H1 (cell line): ENCODE data around the gene RFPL1. TPM values are rescaled to one million over a fixed set of nuclear protein-coding genes. Genes with fewer than 3 reads are reported as not detected.
A peak's percentile ranks its signal among the peaks of the same experiment; 100 is the strongest.

Source experiments
- CTCF ChIA-PET: fragments of 300-600 bp; sonication (Branson Sonifier 250); formaldehyde crosslinking; loops from one replicate; lab custom pipeline; 2021; ENCODE audit not compliant: partially characterized antibody; lab: Charles Lee
- POLR2A ChIA-PET: fragments of 300-600 bp; sonication (Branson Sonifier 250); formaldehyde crosslinking; loops from one replicate; lab custom pipeline; 2021; ENCODE audit warnings: inconsistent platforms; ENCODE audit not compliant: partially characterized antibody; lab: Charles Lee
- DNase-seq, 2 experiments: peaks; one replicate each; pipeline versions ENCODE4 v3.0.0 to v3.0.0-alpha.2; 2010 to 2022; ENCODE audit warnings: low spot score in 2 of 2, low read depth in 1 of 2, mixed read lengths in 1 of 2
- FAIRE-seq: peaks from 2 replicates; lab custom pipeline; 2011; peaks lifted over from hg19 to GRCh38; lab: Jason Lieb, UNC
- H2AFZ ChIP-seq: 2 replicates; pipeline ENCODE4 v1.8.1; 2012; ENCODE audit warnings: low read length, inconsistent platforms
- H2AK5ac ChIP-seq: 2 replicates; pipeline ENCODE4 v1.6.1; 2013; ENCODE audit warnings: low read depth, low read length
- H2BK120ac ChIP-seq: replicated peaks from 2 replicates; pipeline ENCODE3; 2013; ENCODE audit warnings: low read depth, low read length, inconsistent platforms
- H2BK12ac ChIP-seq: 2 replicates; pipeline ENCODE4 v1.6.1; 2013; ENCODE audit warnings: low read depth, low read length
- H2BK15ac ChIP-seq: 2 replicates; pipeline ENCODE4 v1.6.1; 2013; ENCODE audit warnings: low read length
- H2BK20ac ChIP-seq: 2 replicates; pipeline ENCODE4 v1.6.1; 2013; ENCODE audit warnings: low read length
- H2BK5ac ChIP-seq: 2 replicates; pipeline ENCODE4 v1.6.1; 2013; ENCODE audit warnings: low read depth, low read length
- H3K14ac ChIP-seq: 2 replicates; pipeline ENCODE4 v1.6.1; 2013; ENCODE audit warnings: inconsistent platforms; ENCODE audit not compliant: insufficient read length
- H3K18ac ChIP-seq: 2 replicates; pipeline ENCODE4 v1.6.1; 2013; ENCODE audit warnings: low read length; ENCODE audit errors: extremely low read depth
- H3K23ac ChIP-seq: 2 replicates; pipeline ENCODE4 v1.6.1; 2013; ENCODE audit warnings: inconsistent platforms; ENCODE audit not compliant: insufficient read length
- H3K23me2 ChIP-seq: 2 replicates; pipeline ENCODE4 v1.6.1; 2013; ENCODE audit warnings: low read depth, low read length
- H3K27ac ChIP-seq: 2 replicates; pipeline ENCODE4 v1.6.1; 2011; ENCODE audit warnings: low read depth, low read length, inconsistent platforms
- H3K27me3 ChIP-seq, 4 experiments: replicated peaks in 1 of 4; 1 replicate in 1 of 4; 2 replicates in 3 of 4; pipeline versions ENCODE4 v1.6.1 to v1.8.1; 2011 to 2013; ENCODE audit warnings: low read length in 3 of 4, mild to moderate bottlenecking in 3 of 4, inconsistent platforms in 2 of 4, mixed read lengths in 2 of 4, moderate library complexity in 1 of 4; ENCODE audit not compliant: control insufficient read depth in 3 of 4, insufficient read depth in 3 of 4; ENCODE audit errors: extremely low read depth in 1 of 4
- H3K36me3 ChIP-seq, 4 experiments: 2 replicates each; pipeline versions ENCODE4 v1.6.1 to v1.8.1; 2011 to 2013; ENCODE audit warnings: mild to moderate bottlenecking in 4 of 4, low read length in 3 of 4, moderate library complexity in 2 of 4, control low read depth in 1 of 4, inconsistent platforms in 1 of 4; ENCODE audit not compliant: insufficient read depth in 4 of 4, control insufficient read depth in 2 of 4
- H3K4ac ChIP-seq: replicated peaks from 2 replicates; pipeline ENCODE3; 2013; ENCODE audit warnings: low read length, low read depth, mixed read lengths, inconsistent platforms; ENCODE audit not compliant: insufficient read length
- H3K4me1 ChIP-seq, 4 experiments: replicated peaks in 1 of 4; 1 replicate in 1 of 4; 2 replicates in 3 of 4; pipeline versions ENCODE4 v1.6.1 to v1.8.1; 2011 to 2013; ENCODE audit warnings: low read length in 3 of 4, inconsistent platforms in 2 of 4, mixed read lengths in 1 of 4; ENCODE audit not compliant: insufficient read depth in 4 of 4, control insufficient read depth in 3 of 4
- H3K4me2 ChIP-seq, 2 experiments: 2 replicates each; pipeline versions ENCODE4 v1.6.1 to v1.8.1; 2011 to 2013; ENCODE audit warnings: low read depth in 2 of 2, low read length in 2 of 2, control low read depth in 1 of 2, inconsistent platforms in 1 of 2, mild to moderate bottlenecking in 1 of 2; ENCODE audit not compliant: insufficient read depth in 1 of 2
- H3K4me3 ChIP-seq, 4 experiments: fragments of 200-600, 300-600 bp in 1 of 4; sonication (generic), shearing (Covaris generic), sonication (Bioruptor Twin) in 1 of 4; 2 replicates each; pipeline versions ENCODE4 v1.5.1 to v1.8.1; 2011 to 2016; ENCODE audit warnings: low read length in 4 of 4, low read depth in 3 of 4, control low read depth in 2 of 4, inconsistent platforms in 2 of 4, mild to moderate bottlenecking in 2 of 4, mixed read lengths in 1 of 4, moderate library complexity in 1 of 4; ENCODE audit not compliant: insufficient read depth in 2 of 4; ENCODE audit errors: extremely low read depth in 1 of 4
- H3K56ac ChIP-seq: replicated peaks from 2 replicates; pipeline ENCODE3; 2013; ENCODE audit warnings: low read depth, mild to moderate bottlenecking, mixed read lengths, low read length, inconsistent platforms; ENCODE audit not compliant: insufficient read length
- H3K79me1 ChIP-seq: 2 replicates; pipeline ENCODE4 v1.6.1; 2013; ENCODE audit warnings: low read depth, low read length, control low read depth
- H3K79me2 ChIP-seq, 2 experiments: 2 replicates each; pipeline versions ENCODE4 v1.6.1 to v1.8.1; 2012 to 2013; ENCODE audit warnings: low read length in 2 of 2, mild to moderate bottlenecking in 2 of 2, inconsistent platforms in 1 of 2; ENCODE audit not compliant: insufficient read depth in 2 of 2, control insufficient read depth in 1 of 2
- H3K9ac ChIP-seq, 4 experiments: replicated peaks in 1 of 4; 1 replicate in 1 of 4; 2 replicates in 3 of 4; pipeline versions ENCODE4 v1.6.1 to v1.8.1; 2011 to 2013; ENCODE audit warnings: low read depth in 3 of 4, low read length in 3 of 4, control low read depth in 2 of 4, mild to moderate bottlenecking in 2 of 4, moderate library complexity in 2 of 4, inconsistent platforms in 1 of 4; ENCODE audit errors: extremely low read depth in 1 of 4
- H3K9me3 ChIP-seq, 2 experiments: 2 replicates each; pipeline versions ENCODE4 v1.6.1 to v1.8.1; 2012 to 2013; ENCODE audit warnings: mild to moderate bottlenecking in 2 of 2, moderate library complexity in 2 of 2, control low read depth in 1 of 2, inconsistent platforms in 1 of 2, low read depth in 1 of 2, low read length in 1 of 2, mixed read lengths in 1 of 2; ENCODE audit not compliant: insufficient read depth in 2 of 2
- H4K20me1 ChIP-seq, 2 experiments: replicated peaks in 1 of 2; 2 replicates each; pipeline versions ENCODE3 to v1.8.1; 2011 to 2013; ENCODE audit warnings: inconsistent platforms in 2 of 2, low read length in 2 of 2, mild to moderate bottlenecking in 1 of 2; ENCODE audit not compliant: insufficient read depth in 2 of 2, control insufficient read depth in 1 of 2
- H4K5ac ChIP-seq: 2 replicates; pipeline ENCODE4 v1.6.1; 2013; ENCODE audit warnings: low read length, low read depth, mixed read lengths, inconsistent platforms; ENCODE audit not compliant: insufficient read length
- H4K8ac ChIP-seq: 2 replicates; pipeline ENCODE4 v1.8.0; 2013; ENCODE audit warnings: mild to moderate bottlenecking, moderate library complexity, low read length, inconsistent platforms; ENCODE audit not compliant: insufficient read depth; ENCODE audit errors: extremely low read depth
- H4K91ac ChIP-seq: replicated peaks from 2 replicates; pipeline ENCODE3; 2013; ENCODE audit warnings: low read length, mixed read lengths, inconsistent platforms; ENCODE audit not compliant: insufficient read length
- ASH2L ChIP-seq: fragments of 200-600, 300-600 bp; sonication (generic); IDR thresholded peaks from one replicate; pipeline ENCODE4 v1.7.1; 2017; ENCODE audit warnings: low read length
- BACH1 ChIP-seq: IDR thresholded peaks from 2 replicates; pipeline ENCODE4 v1.6.1; 2012; ENCODE audit warnings: low read length, improper control_type of control experiment
- CHD1 ChIP-seq: IDR thresholded peaks from 2 replicates; pipeline ENCODE4 v1.6.1; 2012; ENCODE audit warnings: low read depth, low read length, improper control_type of control experiment
- FOSL1 ChIP-seq: IDR thresholded peaks from 2 replicates; pipeline ENCODE4 v1.6.1; 2011; ENCODE audit warnings: mild to moderate bottlenecking, low read depth, low read length, moderate library complexity; ENCODE audit not compliant: insufficient read depth
- POLR2AphosphoS5 ChIP-seq: IDR thresholded peaks from 2 replicates; pipeline ENCODE4 v1.6.1; 2011; ENCODE audit warnings: low read depth, low read length
- RAD21 ChIP-seq, 2 experiments: IDR thresholded peaks in 1 of 2; conservative IDR thresholded peaks in 1 of 2; 2 replicates each; pipeline ENCODE4 v1.6.1; 2011; ENCODE audit warnings: low read depth in 2 of 2, low read length in 2 of 2, improper control_type of control experiment in 1 of 2, inconsistent platforms in 1 of 2, mild to moderate bottlenecking in 1 of 2, moderate library complexity in 1 of 2
- TBP ChIP-seq: IDR thresholded peaks from 2 replicates; pipeline ENCODE4 v1.6.1; 2011; ENCODE audit warnings: low read depth, low read length, improper control_type of control experiment
- TEAD4 ChIP-seq: IDR thresholded peaks from 2 replicates; pipeline ENCODE4 v1.6.1; 2012; ENCODE audit warnings: low read depth, low read length, inconsistent platforms, mixed read lengths
- YY1 ChIP-seq: IDR thresholded peaks from 2 replicates; pipeline ENCODE4 v1.6.1; 2011; ENCODE audit warnings: low read depth, mild to moderate bottlenecking, low read length
- WGBS, 2 experiments: shearing (Covaris generic) in 1 of 2; methylation state at CpG; one replicate each; pipeline versions ENCODE4 v1.1.6 to v1.1.7; 2013 to 2015; ENCODE audit warnings: low lambda C conversion rate in 2 of 2, mixed read lengths in 2 of 2, inconsistent platforms in 1 of 2, low coverage in 1 of 2, missing lambda C conversion rate in 1 of 2; ENCODE audit not compliant: insufficient replicate concordance in 2 of 2, insufficient coverage in 1 of 2, insufficient read length in 1 of 2; ENCODE audit errors: extremely low coverage in 1 of 2, missing lambda C conversion rate in 1 of 2; 5-methylcytosine and 5-hydroxymethylcytosine counted together
- polyA plus RNA-seq, 7 experiments: library from polyadenylated mRNA; depleted of rRNA in 3 of 7; stranded (reverse) in 5 of 7; unstranded in 2 of 7; fragments of >200 nt in 5 of 7; fragments of 200-250 nt in 2 of 7; gene quantifications; 1 replicate in 5 of 7; 2 replicates in 1 of 7; 4 replicates in 1 of 7; pipeline versions ENCODE4 v1.2.1 to v1.2.3, GENCODE V29; 2011 to 2013; ENCODE audit warnings: missing spikeins in 2 of 7, mixed read lengths in 2 of 7
- total RNA-seq: library from RNA; stranded (reverse); fragmentation: NEBNext Ultra II Directional; extraction: Animal tissue kit (Norgen Biotek cat#: 25700); gene quantifications from 2 replicates; pipeline ENCODE4 v1.2.1, GENCODE V29; 2021
- TF ChIP-seq, protein P1 (sequence below), 3 experiments: IDR thresholded peaks; 1 replicate in 2 of 3; 2 replicates in 1 of 3; pipeline versions ENCODE4 v1.5.1 to v1.6.1; 2011; ENCODE audit warnings: low read length in 3 of 3, mild to moderate bottlenecking in 3 of 3, inconsistent platforms in 2 of 3, low read depth in 1 of 3, moderate library complexity in 1 of 3; ENCODE audit not compliant: insufficient read depth in 1 of 3; ENCODE audit errors: control extremely low read depth in 1 of 3

Gene RFPL1
- total and polyA plus RNA-seq, 2 of the 8 experiments (the other 6 are each of a cell fraction or from before 2014, with no cell fraction given), result not detected

- ChIA-PET POLR2A (interaction anchor here (1.0 to 1.2 kb wide), 2 partner anchors 85 to 87 kb away, joined by 3 read pairs; partner anchors contain the start of gene NEFH), CTCF (interaction anchor here (0.8 to 6.1 kb wide), 18 partner anchors 11 to 154 kb away, joined by 3 to 47 read pairs (median 4); no protein-coding TSS in a partner anchor)
- Histone ChIP-seq H3K9me3 (no peaks in the 10 kb centered on the region), H3K79me1 (no peaks in the 10 kb centered on the region), H3K4me2 (no peak overlapping the region), H2AFZ (peak overlapping the region; percentile 81; the same call in 1 of the 2 replicates), H3K18ac (no peak overlapping the region), H2BK12ac (0 out of 2 replicates have a peak overlapping the region, but pooled peaks have one; percentile 11), H2AK5ac (no peak overlapping the region), H2BK120ac (no peak overlapping the region), H3K79me2 (no peaks in the 10 kb centered on the region), H3K27me3 (no peaks in the 10 kb centered on the region), H3K56ac (no peak overlapping the region), H3K27ac (no peak overlapping the region), H3K4me3 (no peak overlapping the region), H3K23ac (no peak overlapping the region), H4K5ac (no peak overlapping the region), H2BK15ac (no peak overlapping the region), H3K9ac (no peak overlapping the region), H3K4ac (no peak overlapping the region), H3K23me2 (no peaks in the 10 kb centered on the region), H4K20me1 (no peaks in the 10 kb centered on the region), H3K14ac (no peak overlapping the region), H4K8ac (no peak overlapping the region), H2BK20ac (no peak overlapping the region), H3K36me3 (no peaks in the 10 kb centered on the region), H2BK5ac (0 out of 2 replicates have a peak overlapping the region, but pooled peaks have one; percentile 27), H3K4me1 (no peaks in the 10 kb centered on the region), H4K91ac (no peak overlapping the region)
- peak; percentile 89 for FAIRE-seq
- 17% methylated on average over 10 of the region's 10 CpGs; no CpG with 5 or more reads in 1 of the 2 experiments for WGBS, 2 experiments
- peak; percentile 36 to 75 for DNase-seq
- no peak for TF ChIP-seq TEAD4
- TF ChIP-seq TBP, result no peak
- TF ChIP-seq ASH2L, result no peak
- TF ChIP-seq YY1, result 0 out of 2 replicates have a peak, but pooled peaks have one; percentile 33
- TF ChIP-seq, protein P1, sequence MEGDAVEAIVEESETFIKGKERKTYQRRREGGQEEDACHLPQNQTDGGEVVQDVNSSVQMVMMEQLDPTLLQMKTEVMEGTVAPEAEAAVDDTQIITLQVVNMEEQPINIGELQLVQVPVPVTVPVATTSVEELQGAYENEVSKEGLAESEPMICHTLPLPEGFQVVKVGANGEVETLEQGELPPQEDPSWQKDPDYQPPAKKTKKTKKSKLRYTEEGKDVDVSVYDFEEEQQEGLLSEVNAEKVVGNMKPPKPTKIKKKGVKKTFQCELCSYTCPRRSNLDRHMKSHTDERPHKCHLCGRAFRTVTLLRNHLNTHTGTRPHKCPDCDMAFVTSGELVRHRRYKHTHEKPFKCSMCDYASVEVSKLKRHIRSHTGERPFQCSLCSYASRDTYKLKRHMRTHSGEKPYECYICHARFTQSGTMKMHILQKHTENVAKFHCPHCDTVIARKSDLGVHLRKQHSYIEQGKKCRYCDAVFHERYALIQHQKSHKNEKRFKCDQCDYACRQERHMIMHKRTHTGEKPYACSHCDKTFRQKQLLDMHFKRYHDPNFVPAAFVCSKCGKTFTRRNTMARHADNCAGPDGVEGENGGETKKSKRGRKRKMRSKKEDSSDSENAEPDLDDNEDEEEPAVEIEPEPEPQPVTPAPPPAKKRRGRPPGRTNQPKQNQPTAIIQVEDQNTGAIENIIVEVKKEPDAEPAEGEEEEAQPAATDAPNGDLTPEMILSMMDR (IDR thresholded peaks at IDR 0.05; ENCODE audit: control extremely low read depth in 1 of 3, insufficient read depth in 1 of 3, low read depth in 1 of 3, low read length in 3 of 3), result peak; percentile 84 to 97 (median 93)
- TF ChIP-seq POLR2AphosphoS5, result no peak
- TF ChIP-seq BACH1, result no peak
- TF ChIP-seq CHD1, result no peak
- peak; percentile 97 for TF ChIP-seq RAD21 (IDR thresholded peaks at IDR 0.05 in 1 of 2, conservative IDR thresholded peaks at IDR 0.05 in 1 of 2; ENCODE audit: low read depth in 2 of 2, low read length in 2 of 2)
- no peak for TF ChIP-seq FOSL1
Observed at GRCh38 chr22:29394931-29395581, 43.3 kb upstream of the RFPL1 start.
